Neutrophil (primary cell): ENCODE data around the gene PAFAH2.
A peak's percentile ranks its signal among the peaks of the same experiment; 100 is the strongest.

Source experiments
- H3K27ac ChIP-seq: fragments of 200-600 bp; sonication (generic); 2 replicates; pipeline ENCODE4 v1.5.1; 2016; ENCODE audit warnings: mild to moderate bottlenecking, moderate library complexity
- H3K27me3 ChIP-seq: fragments of 200-600 bp; sonication (generic); 2 replicates; pipeline ENCODE4 v1.6.0; 2016; ENCODE audit warnings: mild to moderate bottlenecking
- H3K36me3 ChIP-seq: fragments of 200-600 bp; sonication (generic); 2 replicates; pipeline ENCODE4 v1.5.1; 2017
- H3K4me1 ChIP-seq, 2 experiments: fragments of 200-600 bp in 1 of 2; sonication (generic) in 1 of 2; 1 replicate in 1 of 2; 2 replicates in 1 of 2; pipeline versions ENCODE4 v1.5.1 to v1.6.1; 2013 to 2016; ENCODE audit warnings: low read depth in 1 of 2, low read length in 1 of 2, mild to moderate bottlenecking in 1 of 2, moderate library complexity in 1 of 2; ENCODE audit not compliant: control insufficient read depth in 1 of 2, insufficient read depth in 1 of 2
- H3K4me3 ChIP-seq, 2 experiments: fragments of 200-600 bp in 1 of 2; sonication (generic) in 1 of 2; 1 replicate in 1 of 2; 2 replicates in 1 of 2; pipeline ENCODE4 v1.5.1; 2013 to 2016; ENCODE audit warnings: low read depth in 1 of 2, low read length in 1 of 2, mild to moderate bottlenecking in 1 of 2, moderate library complexity in 1 of 2
- H3K9me3 ChIP-seq: fragments of 200-600 bp; sonication (generic); 2 replicates; pipeline ENCODE4 v1.5.1; 2016
- TF ChIP-seq, protein P1 (sequence below): fragments of 200-600 bp; sonication (generic); IDR thresholded peaks from 2 replicates; pipeline ENCODE4 v1.5.1; 2016; ENCODE audit warnings: antibody characterized with exemption

The PAFAH2 gene

DNA sequence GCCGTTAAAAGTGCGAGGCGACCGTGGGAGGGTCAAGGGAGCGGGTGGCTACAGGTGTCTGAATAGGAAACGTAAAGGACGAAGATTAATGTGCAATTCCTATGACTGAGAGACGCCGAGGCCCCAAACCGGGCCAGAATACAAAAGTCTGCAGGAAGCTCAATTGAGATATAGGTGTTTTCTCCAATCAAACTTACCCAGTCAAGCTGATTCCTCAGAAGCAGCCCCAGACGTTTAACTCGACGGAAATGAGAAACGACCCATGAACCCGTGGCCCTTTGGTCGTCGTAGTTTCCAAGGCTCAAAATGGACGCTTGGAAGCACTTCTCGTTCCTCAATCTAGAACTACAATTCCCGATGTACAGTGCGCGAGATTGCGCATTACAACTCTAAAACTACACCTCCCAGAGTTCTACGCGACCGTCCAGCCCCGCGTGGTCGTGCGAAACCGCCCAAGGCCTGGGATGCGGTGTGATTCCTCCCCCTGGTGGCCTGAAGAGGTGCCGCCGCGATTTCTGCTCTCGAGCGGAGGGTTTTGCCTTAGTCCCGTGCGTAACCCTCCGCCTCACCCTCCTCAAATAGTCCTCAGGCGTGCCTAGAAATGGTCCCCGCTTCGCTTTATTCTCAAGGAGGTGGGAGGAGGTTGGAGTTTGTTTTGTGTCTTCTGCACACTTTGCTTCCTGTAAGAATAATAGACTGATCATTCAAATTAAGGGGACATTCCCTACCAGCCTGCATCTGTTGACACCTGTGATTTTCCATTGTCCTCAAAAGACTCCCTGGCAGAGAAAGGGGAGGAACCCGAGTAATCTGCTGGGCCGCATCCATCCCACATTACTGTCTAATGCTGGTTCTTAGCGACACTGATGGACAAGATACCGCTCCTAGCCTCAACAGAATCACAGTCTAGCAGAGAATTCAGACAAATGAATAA is at the start of gene PAFAH2:
TSS of gene PAFAH2 (minus strand) at position 236 of the 934 bp plus-strand sequence. CDS start 7,247 bp downstream, outside the sequence.
- Histone ChIP-seq H3K4me3 (peak within 1 kb of the TSS; percentile 67 to 73), H3K27me3 (no peaks in the 10 kb centered on the region), H3K9me3 (no peaks in the 10 kb centered on the region), H3K36me3 (no peaks in the 10 kb centered on the region), H3K4me1 (peaks cover 26 to 27% of the 10 kb centered on the region in 2 experiments), H3K27ac (peak within 1 kb of the TSS; percentile 82)
- TF ChIP-seq, protein P1, sequence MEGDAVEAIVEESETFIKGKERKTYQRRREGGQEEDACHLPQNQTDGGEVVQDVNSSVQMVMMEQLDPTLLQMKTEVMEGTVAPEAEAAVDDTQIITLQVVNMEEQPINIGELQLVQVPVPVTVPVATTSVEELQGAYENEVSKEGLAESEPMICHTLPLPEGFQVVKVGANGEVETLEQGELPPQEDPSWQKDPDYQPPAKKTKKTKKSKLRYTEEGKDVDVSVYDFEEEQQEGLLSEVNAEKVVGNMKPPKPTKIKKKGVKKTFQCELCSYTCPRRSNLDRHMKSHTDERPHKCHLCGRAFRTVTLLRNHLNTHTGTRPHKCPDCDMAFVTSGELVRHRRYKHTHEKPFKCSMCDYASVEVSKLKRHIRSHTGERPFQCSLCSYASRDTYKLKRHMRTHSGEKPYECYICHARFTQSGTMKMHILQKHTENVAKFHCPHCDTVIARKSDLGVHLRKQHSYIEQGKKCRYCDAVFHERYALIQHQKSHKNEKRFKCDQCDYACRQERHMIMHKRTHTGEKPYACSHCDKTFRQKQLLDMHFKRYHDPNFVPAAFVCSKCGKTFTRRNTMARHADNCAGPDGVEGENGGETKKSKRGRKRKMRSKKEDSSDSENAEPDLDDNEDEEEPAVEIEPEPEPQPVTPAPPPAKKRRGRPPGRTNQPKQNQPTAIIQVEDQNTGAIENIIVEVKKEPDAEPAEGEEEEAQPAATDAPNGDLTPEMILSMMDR: peak; percentile 99

DNA sequence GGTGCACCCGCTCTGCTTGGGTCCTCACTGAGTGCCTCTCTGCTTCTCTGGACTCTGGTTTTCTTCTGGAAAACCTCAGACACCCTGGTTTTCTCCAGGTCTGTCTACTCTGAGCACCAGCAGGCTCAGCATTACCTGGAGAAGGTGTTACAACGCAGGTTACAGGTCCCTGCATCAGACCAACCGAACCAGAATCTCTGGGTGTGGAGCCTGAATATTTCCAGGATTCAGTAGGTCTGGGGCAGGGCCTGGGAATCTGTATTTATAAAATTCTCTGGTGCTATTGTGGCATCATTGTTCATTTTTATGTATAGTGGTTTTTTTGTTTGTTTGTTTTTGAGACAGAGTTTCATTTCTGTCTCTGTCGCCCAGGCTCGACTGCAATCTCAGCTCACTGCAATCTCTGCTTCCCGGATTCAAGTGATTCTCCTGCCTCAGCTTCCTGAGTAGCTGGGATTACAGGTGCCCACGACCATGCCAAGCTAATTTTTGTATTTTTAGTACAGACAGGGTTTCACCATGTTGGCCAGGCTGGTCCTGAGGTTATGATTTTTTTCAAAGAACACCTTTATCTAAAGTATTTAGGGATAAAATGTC is 49.5 kb upstream of the PAFAH2 start:
- no peaks in the 10 kb centered on the region for H3K9me3 ChIP-seq
- no peaks in the 10 kb centered on the region for H3K36me3 ChIP-seq
- H3K4me3 ChIP-seq: no peak overlapping the region
- peaks cover 98% of the 10 kb centered on the region for H3K27me3 ChIP-seq
- peaks cover 0 to 8% of the 10 kb centered on the region in 2 experiments for H3K4me1 ChIP-seq
- TF ChIP-seq, protein P1: no peak
- no peak overlapping the region for H3K27ac ChIP-seq

DNA sequence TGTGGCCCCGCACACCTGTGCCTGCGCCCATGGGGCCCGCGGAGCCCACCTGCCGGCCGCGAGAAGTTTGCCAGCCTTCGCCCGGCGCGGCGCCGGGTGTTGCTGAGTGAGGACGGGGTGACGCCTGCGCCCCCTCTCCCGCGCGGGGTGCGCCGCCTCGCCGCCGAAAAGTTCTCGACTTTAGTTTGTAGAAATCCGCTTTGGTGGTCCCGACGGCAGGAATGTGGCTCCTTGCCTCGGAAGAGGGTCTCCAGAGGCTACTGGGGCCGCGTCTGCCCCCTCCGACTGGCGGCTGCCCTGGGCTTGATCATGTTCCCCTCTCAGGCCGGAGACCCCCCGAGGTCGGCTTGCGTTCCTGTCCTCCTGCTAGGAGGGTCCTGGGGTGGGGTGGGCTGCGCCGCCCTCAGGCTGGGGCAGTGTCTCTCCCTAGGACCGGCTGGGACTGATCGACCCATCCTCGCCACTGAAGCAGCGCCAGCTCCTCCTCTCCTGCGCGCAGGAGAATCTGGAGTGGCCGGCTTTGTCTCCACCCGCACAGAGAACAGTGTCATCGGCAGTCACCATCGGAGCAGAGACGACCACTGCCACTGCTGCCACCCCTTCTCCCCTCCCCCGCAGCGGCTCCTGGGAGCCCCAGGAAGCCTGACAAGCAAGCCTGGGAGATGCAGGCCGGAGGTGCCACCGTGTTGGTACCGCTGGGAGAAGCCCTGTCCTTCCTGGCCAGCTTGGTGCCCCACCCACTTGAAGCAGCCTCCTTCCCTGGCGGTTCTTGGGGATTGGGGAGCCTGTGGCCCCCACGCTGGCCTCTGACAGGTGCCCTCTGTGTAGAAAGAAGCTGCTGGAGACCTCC is 48.6 kb upstream of the PAFAH2 start:
- Histone ChIP-seq H3K4me1 (peaks cover 0 to 7% of the 10 kb centered on the region in 2 experiments), H3K27me3 (peaks cover 98% of the 10 kb centered on the region), H3K36me3 (no peaks in the 10 kb centered on the region), H3K27ac (no peak overlapping the region), H3K4me3 (no peak overlapping the region), H3K9me3 (no peaks in the 10 kb centered on the region)
- TF ChIP-seq, protein P1: no peak

DNA sequence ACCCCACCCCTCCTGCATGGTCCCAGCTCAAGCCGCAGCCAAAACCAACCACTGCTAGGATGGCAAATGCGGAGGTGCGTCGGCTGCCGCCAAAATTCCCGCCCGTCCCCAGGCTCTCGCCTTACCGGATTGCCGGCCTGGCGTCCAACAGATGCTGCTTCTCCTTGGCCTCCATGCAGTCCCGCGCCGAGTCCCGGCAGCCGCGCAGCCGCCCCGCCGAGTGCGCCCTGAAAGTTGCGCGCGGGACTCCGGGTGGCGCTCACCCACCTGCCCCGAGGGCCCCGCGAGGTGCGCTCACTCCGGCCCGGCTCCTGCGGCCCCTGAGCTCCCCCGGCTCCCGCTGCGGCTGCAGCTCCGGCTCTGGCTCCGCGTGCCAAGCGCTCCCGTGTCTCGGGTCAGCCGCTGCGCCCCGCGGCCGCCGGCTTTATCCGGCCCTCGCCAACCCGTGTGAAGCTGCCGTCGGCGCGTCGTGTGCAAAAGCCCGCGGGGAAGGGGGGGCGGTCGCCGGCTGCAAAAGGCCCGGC is 47.9 kb upstream of the PAFAH2 start, which contains the start of gene SLC30A2:
TSS of gene SLC30A2 (minus strand) at position 397 of the 524 bp plus-strand sequence. CDS start at position 175, 222 bp downstream.
- Histone ChIP-seq H3K9me3 (no peaks in the 10 kb centered on the region), H3K27me3 (peaks cover 97% of the 10 kb centered on the region), H3K27ac (no peak within 1 kb of the TSS), H3K4me1 (peaks cover 0 to 5% of the 10 kb centered on the region in 2 experiments), H3K36me3 (no peaks in the 10 kb centered on the region), H3K4me3 (no peak within 1 kb of the TSS)
- TF ChIP-seq, protein P1: no peak
